ENCODE measurements around the gene CHST7. TPM values are rescaled to one million over a fixed set of nuclear protein-coding genes. Genes with fewer than 3 reads are reported as not detected.

The CHST7 gene
- total and polyA plus RNA-seq, 2 experiments from 2014 or later = 5.6 to 7.8 TPM

GRCh38 chrX:46597208-46597607 lies 23.6 kb downstream of the CHST7 start:
- no peaks in the 10 kb centered on the region for H3K9me3 ChIP-seq (ENCODE audit: low read depth)
- H4K20me1 ChIP-seq (ENCODE audit: insufficient read depth, poor library complexity, severe bottlenecking) = no peaks in the 10 kb centered on the region
- H3K36me3 ChIP-seq (replicated peaks; ENCODE audit: insufficient read depth, low read depth) = no peaks in the 10 kb centered on the region
- no peak overlapping the region for H3K4me3 ChIP-seq
- TF ChIP-seq CTCF (IDR thresholded peaks at IDR 0.05; ENCODE audit: poor library complexity) (no peak), EZH2phosphoT487 (IDR thresholded peaks at IDR 0.05; ENCODE audit: low read depth, severe bottlenecking, unreplicated experiment) (no peak), EZH2 (IDR thresholded peaks at IDR 0.05; ENCODE audit: borderline replicate concordance) (no peak)
- no peak overlapping the region for H3K27ac ChIP-seq
- 87% methylated on average over 8 of the region's 8 CpGs for WGBS (ENCODE audit: low lambda C conversion rate, missing lambda C conversion rate)
- H3K27me3 ChIP-seq = no peaks in the 10 kb centered on the region
- DNase-seq (ENCODE audit: low spot score) = no peak
- no peaks in the 10 kb centered on the region for H3K4me1 ChIP-seq (ENCODE audit: insufficient read depth)
- no peak overlapping the region for H2AFZ ChIP-seq
- H3K4me2 ChIP-seq = no peak overlapping the region
- no peaks in the 10 kb centered on the region for H3K9me2 ChIP-seq (replicated peaks; ENCODE audit: insufficient read depth)
- no peaks in the 10 kb centered on the region for H3K79me2 ChIP-seq

- Histone ChIP-seq H3K4me1 (ENCODE audit: insufficient read depth) (no peaks in the 10 kb centered on the region), H3K9me2 (replicated peaks; ENCODE audit: insufficient read depth) (no peaks in the 10 kb centered on the region), H3K9me3 (ENCODE audit: low read depth) (no peaks in the 10 kb centered on the region), H3K27me3 (no peaks in the 10 kb centered on the region), H3K36me3 (replicated peaks; ENCODE audit: insufficient read depth, low read depth) (no peaks in the 10 kb centered on the region), H3K27ac (no peak overlapping the region), H2AFZ (no peak overlapping the region), H3K4me3 (no peak overlapping the region), H3K4me2 (no peak overlapping the region), H3K79me2 (no peaks in the 10 kb centered on the region), H4K20me1 (ENCODE audit: insufficient read depth, poor library complexity, severe bottlenecking) (no peaks in the 10 kb centered on the region)
- no peak for DNase-seq (ENCODE audit: low spot score)
- TF ChIP-seq CTCF (IDR thresholded peaks at IDR 0.05; ENCODE audit: poor library complexity) = no peak
- no peak for TF ChIP-seq EZH2 (IDR thresholded peaks at IDR 0.05; ENCODE audit: borderline replicate concordance)
- no peak for TF ChIP-seq EZH2phosphoT487 (IDR thresholded peaks at IDR 0.05; ENCODE audit: low read depth, severe bottlenecking, unreplicated experiment)
- WGBS (ENCODE audit: low lambda C conversion rate, missing lambda C conversion rate) = 76% methylated on average over 6 of the region's 6 CpGs
Measured at GRCh38 chrX:46597771-46598170, 24.2 kb downstream of the CHST7 start.

- no peaks in the 10 kb centered on the region for H3K9me3 ChIP-seq (ENCODE audit: low read depth)
- H4K20me1 ChIP-seq (ENCODE audit: insufficient read depth, poor library complexity, severe bottlenecking) = no peaks in the 10 kb centered on the region
- no peaks in the 10 kb centered on the region for H3K4me1 ChIP-seq (ENCODE audit: insufficient read depth)
- no peaks in the 10 kb centered on the region for H3K27me3 ChIP-seq
- H3K4me2 ChIP-seq = no peak overlapping the region
- H3K9me2 ChIP-seq (replicated peaks; ENCODE audit: insufficient read depth) = no peaks in the 10 kb centered on the region
- H3K79me2 ChIP-seq = no peaks in the 10 kb centered on the region
- H2AFZ ChIP-seq = no peak overlapping the region
- 57% methylated on average over 1 of the region's 1 CpG for WGBS (ENCODE audit: low lambda C conversion rate, missing lambda C conversion rate)
- no peaks in the 10 kb centered on the region for H3K36me3 ChIP-seq (replicated peaks; ENCODE audit: insufficient read depth, low read depth)
- no peak for DNase-seq (ENCODE audit: low spot score)
- no peak overlapping the region for H3K27ac ChIP-seq
- H3K4me3 ChIP-seq = no peak overlapping the region
- TF ChIP-seq EZH2 (IDR thresholded peaks at IDR 0.05; ENCODE audit: borderline replicate concordance) = no peak
- TF ChIP-seq EZH2phosphoT487 (IDR thresholded peaks at IDR 0.05; ENCODE audit: low read depth, severe bottlenecking, unreplicated experiment) = no peak
- no peak for TF ChIP-seq CTCF (IDR thresholded peaks at IDR 0.05; ENCODE audit: poor library complexity)
Measured at GRCh38 chrX:46599051-46599560, 25.5 kb downstream of the CHST7 start.

GRCh38 chrX:46601283-46601682 lies 27.7 kb downstream of the CHST7 start:
- 55% methylated on average over 6 of the region's 6 CpGs for WGBS (ENCODE audit: low lambda C conversion rate, missing lambda C conversion rate)
- TF ChIP-seq EZH2 (IDR thresholded peaks at IDR 0.05; ENCODE audit: borderline replicate concordance) (no peak), EZH2phosphoT487 (IDR thresholded peaks at IDR 0.05; ENCODE audit: low read depth, severe bottlenecking, unreplicated experiment) (no peak), CTCF (IDR thresholded peaks at IDR 0.05; ENCODE audit: poor library complexity) (no peak)
- H3K4me2 ChIP-seq = no peak overlapping the region
- no peak overlapping the region for H3K4me3 ChIP-seq
- no peak overlapping the region for H3K27ac ChIP-seq
- H3K9me3 ChIP-seq (ENCODE audit: low read depth) = no peaks in the 10 kb centered on the region
- DNase-seq (ENCODE audit: low spot score) = no peak
- H4K20me1 ChIP-seq (ENCODE audit: insufficient read depth, poor library complexity, severe bottlenecking) = no peaks in the 10 kb centered on the region
- H3K79me2 ChIP-seq = no peaks in the 10 kb centered on the region
- no peaks in the 10 kb centered on the region for H3K9me2 ChIP-seq (replicated peaks; ENCODE audit: insufficient read depth)
- no peaks in the 10 kb centered on the region for H3K27me3 ChIP-seq
- H3K4me1 ChIP-seq (ENCODE audit: insufficient read depth) = no peaks in the 10 kb centered on the region
- no peak overlapping the region for H2AFZ ChIP-seq
- no peaks in the 10 kb centered on the region for H3K36me3 ChIP-seq (replicated peaks; ENCODE audit: insufficient read depth, low read depth)

Measured in hepatocyte (in vitro differentiated cells).